RWPE1 (cell line): ENCODE measurements around the gene PRKAR2B.

Source experiments
- CTCF ChIA-PET: fragments of 350-600 bp; sonication (Branson Sonifier 250); formaldehyde crosslinking; extraction: SDS; loops from one replicate; lab custom pipeline; 2021; lab: Yijun Ruan, JAX
- POLR2A ChIA-PET: fragments of 400-600 bp; formaldehyde crosslinking; extraction: SDS; loops from one replicate; lab custom pipeline; 2020; ENCODE audit warnings: antibody characterized with exemption; ENCODE audit not compliant: low non-redundant PET; lab: Yijun Ruan, JAX
- DNase-seq: peaks from one replicate; pipeline ENCODE4 v3.0.0; 2012; ENCODE audit warnings: low spot score
- H3K27ac ChIP-seq: fragments of 450-650 bp; 2 replicates; pipeline ENCODE4 v1.5.1; 2017
- TF ChIP-seq, protein P1 (sequence below): fragments of 450-650 bp; conservative IDR thresholded peaks from 2 replicates; pipeline ENCODE4 v1.5.1; 2017; ENCODE audit warnings: low read depth, mild to moderate bottlenecking

Gene PRKAR2B

DNA sequence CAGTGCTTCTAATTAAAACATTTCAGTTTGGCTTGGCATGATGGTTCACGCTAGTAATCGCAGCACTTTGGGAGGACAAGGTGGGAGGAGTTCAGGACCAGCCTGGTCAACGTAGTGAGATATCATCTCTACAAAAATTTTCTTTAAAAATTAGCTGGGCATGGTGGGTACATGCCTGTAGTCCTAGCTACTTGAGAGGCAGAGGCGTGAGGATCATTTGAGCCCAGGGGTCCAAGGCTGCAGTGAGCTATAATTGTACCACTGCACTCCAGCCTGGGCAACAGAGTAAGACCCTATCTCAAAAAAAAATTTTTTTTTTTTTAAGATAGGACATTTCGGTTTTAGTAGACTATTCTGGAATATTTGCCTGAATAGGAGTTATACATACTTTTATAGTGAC lies 136.7 kb downstream of the PRKAR2B start:
- DNase-seq: no peak
- POLR2A ChIA-PET: no interaction called here
- CTCF ChIA-PET: no interaction called here
- TF ChIP-seq, protein P1, sequence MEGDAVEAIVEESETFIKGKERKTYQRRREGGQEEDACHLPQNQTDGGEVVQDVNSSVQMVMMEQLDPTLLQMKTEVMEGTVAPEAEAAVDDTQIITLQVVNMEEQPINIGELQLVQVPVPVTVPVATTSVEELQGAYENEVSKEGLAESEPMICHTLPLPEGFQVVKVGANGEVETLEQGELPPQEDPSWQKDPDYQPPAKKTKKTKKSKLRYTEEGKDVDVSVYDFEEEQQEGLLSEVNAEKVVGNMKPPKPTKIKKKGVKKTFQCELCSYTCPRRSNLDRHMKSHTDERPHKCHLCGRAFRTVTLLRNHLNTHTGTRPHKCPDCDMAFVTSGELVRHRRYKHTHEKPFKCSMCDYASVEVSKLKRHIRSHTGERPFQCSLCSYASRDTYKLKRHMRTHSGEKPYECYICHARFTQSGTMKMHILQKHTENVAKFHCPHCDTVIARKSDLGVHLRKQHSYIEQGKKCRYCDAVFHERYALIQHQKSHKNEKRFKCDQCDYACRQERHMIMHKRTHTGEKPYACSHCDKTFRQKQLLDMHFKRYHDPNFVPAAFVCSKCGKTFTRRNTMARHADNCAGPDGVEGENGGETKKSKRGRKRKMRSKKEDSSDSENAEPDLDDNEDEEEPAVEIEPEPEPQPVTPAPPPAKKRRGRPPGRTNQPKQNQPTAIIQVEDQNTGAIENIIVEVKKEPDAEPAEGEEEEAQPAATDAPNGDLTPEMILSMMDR: no peak
- no peak overlapping the region for H3K27ac ChIP-seq

DNA sequence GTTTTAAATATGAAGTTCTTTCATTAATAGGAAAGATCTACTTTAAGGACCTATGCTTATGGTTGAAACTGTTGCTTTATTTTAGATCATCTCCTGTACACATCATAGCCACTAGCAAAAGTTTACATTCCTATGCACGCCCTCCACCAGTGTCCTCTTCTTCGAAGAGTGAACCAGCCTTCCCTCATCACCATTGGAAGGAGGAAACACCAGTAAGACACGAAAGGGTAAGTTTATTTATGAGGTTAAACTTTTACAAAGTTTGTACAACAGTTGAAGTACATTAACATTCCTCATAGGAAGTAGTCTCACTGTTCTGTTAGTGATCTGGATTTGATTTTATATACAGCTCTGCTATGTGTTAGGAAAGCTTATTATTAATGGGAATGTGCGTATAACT lies 141.2 kb downstream of the PRKAR2B start:
- TF ChIP-seq, protein P1: no peak
- no peak for DNase-seq
- POLR2A ChIA-PET: no interaction called here
- CTCF ChIA-PET: no interaction called here
- H3K27ac ChIP-seq: no peak overlapping the region

DNA sequence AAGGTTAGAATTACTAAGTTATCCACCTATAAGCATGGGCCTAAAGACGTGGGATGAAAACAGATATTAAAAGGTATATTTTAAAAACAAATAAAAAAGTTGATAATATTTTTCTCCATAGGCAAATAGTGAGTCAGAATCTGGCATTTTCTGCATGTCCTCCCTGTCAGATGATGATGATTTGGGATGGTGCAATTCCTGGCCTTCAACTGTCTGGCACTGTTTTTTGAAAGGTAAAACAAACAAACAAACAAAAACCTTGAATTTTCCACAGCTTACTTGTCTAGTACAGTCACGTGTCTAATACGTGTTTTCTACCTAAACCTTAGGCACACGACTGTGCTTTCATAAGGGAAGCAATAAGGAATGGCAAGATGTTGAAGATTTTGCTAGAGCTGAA lies 141.7 kb downstream of the PRKAR2B start:
- H3K27ac ChIP-seq: no peak overlapping the region
- DNase-seq: no peak
- TF ChIP-seq, protein P1: no peak
- POLR2A ChIA-PET: no interaction called here
- CTCF ChIA-PET: no interaction called here

DNA sequence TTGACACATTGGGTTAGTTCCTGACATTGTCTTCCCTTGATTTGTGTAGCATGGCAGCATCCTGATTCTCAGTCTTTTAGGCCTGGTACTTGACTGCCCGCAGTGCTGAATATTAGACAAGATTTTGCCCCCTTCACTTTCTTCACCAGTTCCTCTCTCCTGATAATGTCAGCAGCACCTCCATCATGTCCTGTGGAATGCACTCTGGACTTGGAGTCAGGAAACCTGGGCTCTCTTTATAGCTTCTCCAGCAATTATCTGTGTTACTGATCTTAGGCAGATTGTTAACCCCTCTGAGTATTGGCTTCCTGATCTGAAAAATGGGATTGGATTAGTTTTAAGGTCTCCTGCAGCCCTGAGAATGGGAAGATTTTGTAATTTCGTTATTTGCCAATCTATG lies 143.3 kb downstream of the PRKAR2B start:
- DNase-seq: no peak
- no peak overlapping the region for H3K27ac ChIP-seq
- POLR2A ChIA-PET: no interaction called here
- TF ChIP-seq, protein P1: no peak
- CTCF ChIA-PET: no interaction called here

DNA sequence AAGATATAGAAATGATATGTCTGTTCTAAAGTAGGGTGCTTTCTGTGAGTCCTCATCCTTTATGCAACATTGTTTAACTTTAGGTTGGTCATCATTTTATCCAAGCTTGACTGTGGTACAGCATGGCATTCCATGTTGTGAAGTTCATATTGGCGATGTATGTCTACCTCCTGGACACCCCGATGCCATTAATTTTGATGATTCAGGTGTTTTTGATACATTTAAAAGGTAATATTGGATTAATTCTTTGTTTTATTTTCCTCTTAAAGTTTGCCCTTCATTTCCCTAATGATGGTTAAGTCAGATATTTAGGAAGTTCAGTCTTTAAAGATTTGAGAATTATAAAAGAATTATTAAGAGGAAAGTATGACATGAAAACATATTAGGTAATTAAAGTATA lies 145.6 kb downstream of the PRKAR2B start:
- POLR2A ChIA-PET: no interaction called here
- TF ChIP-seq, protein P1: no peak
- CTCF ChIA-PET: interaction anchor here (0.6 kb wide), 1 partner anchor 46 kb away, joined by 6 read pairs; no protein-coding TSS in a partner anchor
- H3K27ac ChIP-seq: no peak overlapping the region
- DNase-seq: no peak

DNA sequence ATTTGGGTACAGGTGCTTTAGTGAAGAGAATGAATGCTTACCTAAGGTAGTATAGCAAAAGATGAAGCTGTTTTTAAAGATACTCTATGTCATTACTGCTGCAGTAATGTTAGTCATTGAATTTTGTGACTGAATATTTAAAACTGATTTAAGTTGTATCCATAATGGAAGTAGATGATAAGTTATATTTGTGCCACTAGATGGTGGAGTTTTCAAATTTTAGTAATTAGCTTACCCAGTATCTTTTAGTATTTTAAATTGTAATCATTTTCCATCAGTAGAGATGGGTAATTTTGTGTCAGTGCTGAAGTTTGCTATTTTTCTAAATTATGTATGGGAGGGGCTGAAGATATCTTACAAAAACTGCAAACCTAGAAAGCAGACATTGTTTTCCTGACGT lies 149.5 kb downstream of the PRKAR2B start:
- TF ChIP-seq, protein P1: 0 out of 2 replicates have a peak, but pooled peaks have one; percentile 12
- DNase-seq: no peak
- no peak overlapping the region for H3K27ac ChIP-seq
- POLR2A ChIA-PET: no interaction called here
- CTCF ChIA-PET: interaction anchor here (0.6 to 1.6 kb wide), 2 partner anchors 9 to 43 kb away, joined by 4 to 5 read pairs; no protein-coding TSS in a partner anchor
